ENCODE measurements around the gene FOS.
A peak's percentile ranks its signal among the peaks of the same experiment; 100 is the strongest.
"Not testable (repeated sequence)": the region's sequence is repeated elsewhere in the genome, so short reads cannot be mapped to it uniquely, and the experiment has no call there.

Gene FOS

GRCh38 chr14:75275598-75275997 lies 3.0 kb upstream of the FOS start:
- peaks cover 44% of the 10 kb centered on the region for H3K4me1 Mint-ChIP-seq
- H3K27me3 Mint-ChIP-seq: peaks cover 94% of the 10 kb centered on the region
- DNase-seq: no peak
- CTCF ChIA-PET: interaction anchor here (0.6 kb wide), 1 partner anchor 44 kb away, joined by 3 read pairs; no protein-coding TSS in a partner anchor
- H3K27ac Mint-ChIP-seq: no peak overlapping the region
- peaks cover 3% of the 10 kb centered on the region for H3K36me3 Mint-ChIP-seq
- no peaks in the 10 kb centered on the region for H3K9me3 Mint-ChIP-seq
- H3K4me3 Mint-ChIP-seq: no peak overlapping the region

- Mint-ChIP-seq H3K36me3 (peaks cover 7% of the 10 kb centered on the region), H3K27ac (no peak overlapping the region), H3K4me1 (peaks cover 46% of the 10 kb centered on the region), H3K9me3 (no peaks in the 10 kb centered on the region), H3K27me3 (peaks cover 98% of the 10 kb centered on the region), H3K4me3 (peak overlapping the region; percentile 77)
- CTCF ChIA-PET: interaction anchor here (0.7 kb wide), 1 partner anchor 110 kb away, joined by 3 read pairs; no protein-coding TSS in a partner anchor
- DNase-seq: peak; percentile 79
These were observed 1.4 kb upstream of the FOS start for GRCh38 chr14:75277008-75277814.

- Mint-ChIP-seq H3K9me3 (no peaks in the 10 kb centered on the region), H3K4me1 (peaks cover 46% of the 10 kb centered on the region), H3K27ac (peak overlapping the region; percentile 94), H3K36me3 (peaks cover 7% of the 10 kb centered on the region), H3K27me3 (peaks cover 98% of the 10 kb centered on the region), H3K4me3 (peak overlapping the region; percentile 77)
- CTCF ChIA-PET: interaction anchor here (0.7 kb wide), 1 partner anchor 111 kb away, joined by 3 read pairs; no protein-coding TSS in a partner anchor
- no peak for DNase-seq
These were observed 710 bp upstream of the FOS start for GRCh38 chr14:75277815-75278421.

DNA sequence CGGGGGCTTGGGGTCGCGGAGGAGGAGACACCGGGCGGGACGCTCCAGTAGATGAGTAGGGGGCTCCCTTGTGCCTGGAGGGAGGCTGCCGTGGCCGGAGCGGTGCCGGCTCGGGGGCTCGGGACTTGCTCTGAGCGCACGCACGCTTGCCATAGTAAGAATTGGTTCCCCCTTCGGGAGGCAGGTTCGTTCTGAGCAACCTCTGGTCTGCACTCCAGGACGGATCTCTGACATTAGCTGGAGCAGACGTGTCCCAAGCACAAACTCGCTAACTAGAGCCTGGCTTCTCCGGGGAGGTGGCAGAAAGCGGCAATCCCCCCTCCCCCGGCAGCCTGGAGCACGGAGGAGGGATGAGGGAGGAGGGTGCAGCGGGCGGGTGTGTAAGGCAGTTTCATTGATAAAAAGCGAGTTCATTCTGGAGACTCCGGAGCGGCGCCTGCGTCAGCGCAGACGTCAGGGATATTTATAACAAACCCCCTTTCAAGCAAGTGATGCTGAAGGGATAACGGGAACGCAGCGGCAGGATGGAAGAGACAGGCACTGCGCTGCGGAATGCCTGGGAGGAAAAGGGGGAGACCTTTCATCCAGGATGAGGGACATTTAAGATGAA lies 630 bp downstream of the FOS start:
- peak overlapping the region; percentile 77 for H3K4me3 Mint-ChIP-seq
- CTCF ChIA-PET: no interaction called here
- H3K27ac Mint-ChIP-seq: peak overlapping the region; percentile 94
- peaks cover 45% of the 10 kb centered on the region for H3K4me1 Mint-ChIP-seq
- H3K27me3 Mint-ChIP-seq: peaks cover 97% of the 10 kb centered on the region
- no peaks in the 10 kb centered on the region for H3K9me3 Mint-ChIP-seq
- DNase-seq: peak; percentile 69
- peaks cover 7% of the 10 kb centered on the region for H3K36me3 Mint-ChIP-seq

GRCh38 chr14:75279763-75280290 lies 1.2 kb downstream of the FOS start:
- CTCF ChIA-PET: interaction anchor here (1.4 kb wide), 1 partner anchor 16 kb away, joined by 4 read pairs; no protein-coding TSS in a partner anchor
- Mint-ChIP-seq H3K36me3 (peaks cover 7% of the 10 kb centered on the region), H3K4me1 (peaks cover 40% of the 10 kb centered on the region), H3K4me3 (peak overlapping the region; percentile 77), H3K9me3 (no peaks in the 10 kb centered on the region), H3K27ac (no peak overlapping the region), H3K27me3 (peaks cover 93% of the 10 kb centered on the region)
- DNase-seq: peak; percentile 44

DNA sequence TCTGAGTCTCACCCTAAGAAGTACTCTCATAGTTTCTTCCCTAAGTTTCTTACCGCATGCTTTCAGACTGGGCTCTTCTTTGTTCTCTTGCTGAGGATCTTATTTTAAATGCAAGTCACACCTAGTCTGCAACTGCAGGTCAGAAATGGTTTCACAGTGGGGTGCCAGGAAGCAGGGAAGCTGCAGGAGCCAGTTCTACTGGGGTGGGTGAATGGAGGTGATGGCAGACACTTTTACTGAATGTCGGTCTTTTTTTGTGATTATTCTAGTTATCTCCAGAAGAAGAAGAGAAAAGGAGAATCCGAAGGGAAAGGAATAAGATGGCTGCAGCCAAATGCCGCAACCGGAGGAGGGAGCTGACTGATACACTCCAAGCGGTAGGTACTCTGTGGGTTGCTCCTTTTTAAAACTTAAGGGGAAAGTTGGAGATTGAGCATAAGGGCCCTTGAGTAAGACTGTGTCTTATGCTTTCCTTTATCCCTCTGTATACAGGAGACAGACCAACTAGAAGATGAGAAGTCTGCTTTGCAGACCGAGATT lies 1.7 kb downstream of the FOS start:
- H3K36me3 Mint-ChIP-seq: peaks cover 7% of the 10 kb centered on the region
- H3K4me3 Mint-ChIP-seq: peak overlapping the region; percentile 77
- H3K27ac Mint-ChIP-seq: no peak overlapping the region
- peaks cover 93% of the 10 kb centered on the region for H3K27me3 Mint-ChIP-seq
- H3K9me3 Mint-ChIP-seq: no peaks in the 10 kb centered on the region
- DNase-seq: no peak
- H3K4me1 Mint-ChIP-seq: peaks cover 35% of the 10 kb centered on the region
- CTCF ChIA-PET: interaction anchor here (1.4 to 2.0 kb wide), 2 partner anchors 11 to 15 kb away, joined by 4 to 5 read pairs; no protein-coding TSS in a partner anchor

DNA sequence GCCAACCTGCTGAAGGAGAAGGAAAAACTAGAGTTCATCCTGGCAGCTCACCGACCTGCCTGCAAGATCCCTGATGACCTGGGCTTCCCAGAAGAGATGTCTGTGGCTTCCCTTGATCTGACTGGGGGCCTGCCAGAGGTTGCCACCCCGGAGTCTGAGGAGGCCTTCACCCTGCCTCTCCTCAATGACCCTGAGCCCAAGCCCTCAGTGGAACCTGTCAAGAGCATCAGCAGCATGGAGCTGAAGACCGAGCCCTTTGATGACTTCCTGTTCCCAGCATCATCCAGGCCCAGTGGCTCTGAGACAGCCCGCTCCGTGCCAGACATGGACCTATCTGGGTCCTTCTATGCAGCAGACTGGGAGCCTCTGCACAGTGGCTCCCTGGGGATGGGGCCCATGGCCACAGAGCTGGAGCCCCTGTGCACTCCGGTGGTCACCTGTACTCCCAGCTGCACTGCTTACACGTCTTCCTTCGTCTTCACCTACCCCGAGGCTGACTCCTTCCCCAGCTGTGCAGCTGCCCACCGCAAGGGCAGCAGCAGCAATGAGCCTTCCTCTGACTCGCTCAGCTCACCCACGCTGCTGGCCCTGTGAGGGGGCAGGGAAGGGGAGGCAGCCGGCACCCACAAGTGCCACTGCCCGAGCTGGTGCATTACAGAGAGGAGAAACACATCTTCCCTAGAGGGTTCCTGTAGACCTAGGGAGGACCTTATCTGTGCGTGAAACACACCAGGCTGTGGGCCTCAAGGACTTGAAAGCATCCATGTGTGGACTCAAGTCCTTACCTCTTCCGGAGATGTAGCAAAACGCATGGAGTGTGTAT lies 2.4 kb downstream of the FOS start:
- peaks cover 90% of the 10 kb centered on the region for H3K27me3 Mint-ChIP-seq

DNA sequence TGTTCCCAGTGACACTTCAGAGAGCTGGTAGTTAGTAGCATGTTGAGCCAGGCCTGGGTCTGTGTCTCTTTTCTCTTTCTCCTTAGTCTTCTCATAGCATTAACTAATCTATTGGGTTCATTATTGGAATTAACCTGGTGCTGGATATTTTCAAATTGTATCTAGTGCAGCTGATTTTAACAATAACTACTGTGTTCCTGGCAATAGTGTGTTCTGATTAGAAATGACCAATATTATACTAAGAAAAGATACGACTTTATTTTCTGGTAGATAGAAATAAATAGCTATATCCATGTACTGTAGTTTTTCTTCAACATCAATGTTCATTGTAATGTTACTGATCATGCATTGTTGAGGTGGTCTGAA lies 3.0 kb downstream of the FOS start:
- H3K4me3 Mint-ChIP-seq: no peak overlapping the region
- peaks cover 30% of the 10 kb centered on the region for H3K4me1 Mint-ChIP-seq
- no peaks in the 10 kb centered on the region for H3K9me3 Mint-ChIP-seq
- peaks cover 7% of the 10 kb centered on the region for H3K36me3 Mint-ChIP-seq
- DNase-seq: no peak
- CTCF ChIA-PET: interaction anchor here (0.7 to 2.0 kb wide), 3 partner anchors 9 to 14 kb away, joined by 3 to 5 read pairs (median 3); no protein-coding TSS in a partner anchor
- H3K27ac Mint-ChIP-seq: no peak overlapping the region
- peaks cover 90% of the 10 kb centered on the region for H3K27me3 Mint-ChIP-seq

More for the DNA sequence above, 2.4 kb downstream of the FOS start:
- peak; percentile 48 for DNase-seq
- CTCF ChIA-PET: interaction anchor here (0.9 to 2.0 kb wide), 3 partner anchors 10 to 14 kb away, joined by 3 to 5 read pairs (median 4); no protein-coding TSS in a partner anchor
- Mint-ChIP-seq H3K27ac (no peak overlapping the region), H3K4me3 (no peak overlapping the region), H3K4me1 (peaks cover 32% of the 10 kb centered on the region), H3K9me3 (no peaks in the 10 kb centered on the region), H3K36me3 (peaks cover 7% of the 10 kb centered on the region)

- no peak for DNase-seq
- no peaks in the 10 kb centered on the region for H3K9me3 Mint-ChIP-seq
- no peak overlapping the region for H3K4me3 Mint-ChIP-seq
- H3K4me1 Mint-ChIP-seq: peaks cover 28% of the 10 kb centered on the region
- no peak overlapping the region for H3K27ac Mint-ChIP-seq
- H3K36me3 Mint-ChIP-seq: peaks cover 7% of the 10 kb centered on the region
- CTCF ChIA-PET: interaction anchor here (0.7 to 2.0 kb wide), 3 partner anchors 9 to 16 kb away, joined by 3 to 5 read pairs (median 4); no protein-coding TSS in a partner anchor
- H3K27me3 Mint-ChIP-seq: peaks cover 88% of the 10 kb centered on the region
These were observed 3.5 kb downstream of the FOS start for GRCh38 chr14:75282170-75282554.

- peaks cover 84% of the 10 kb centered on the region for H3K27me3 Mint-ChIP-seq
- not testable (repeated sequence) for H3K36me3 Mint-ChIP-seq, H3K9me3 Mint-ChIP-seq, H3K27ac Mint-ChIP-seq, DNase-seq, H3K4me3 Mint-ChIP-seq
- peaks cover 26% of the 10 kb centered on the region for H3K4me1 Mint-ChIP-seq
- CTCF ChIA-PET: interaction anchor here (0.7 to 2.0 kb wide), 4 partner anchors 9 to 16 kb away, joined by 3 to 6 read pairs (median 4); no protein-coding TSS in a partner anchor
These were observed 4.0 kb downstream of the FOS start for GRCh38 chr14:75282555-75283161.

- CTCF ChIA-PET: interaction anchor here (1.0 to 2.0 kb wide), 4 partner anchors 9 to 152 kb away, joined by 3 to 6 read pairs (median 4); no protein-coding TSS in a partner anchor
- Mint-ChIP-seq H3K9me3 (no peaks in the 10 kb centered on the region), H3K36me3 (peaks cover 7% of the 10 kb centered on the region), H3K4me3 (no peak overlapping the region), H3K27ac (no peak overlapping the region), H3K4me1 (peaks cover 22% of the 10 kb centered on the region), H3K27me3 (peaks cover 83% of the 10 kb centered on the region)
- DNase-seq: no peak
These were observed 4.7 kb downstream of the FOS start for GRCh38 chr14:75283162-75283832.

DNA sequence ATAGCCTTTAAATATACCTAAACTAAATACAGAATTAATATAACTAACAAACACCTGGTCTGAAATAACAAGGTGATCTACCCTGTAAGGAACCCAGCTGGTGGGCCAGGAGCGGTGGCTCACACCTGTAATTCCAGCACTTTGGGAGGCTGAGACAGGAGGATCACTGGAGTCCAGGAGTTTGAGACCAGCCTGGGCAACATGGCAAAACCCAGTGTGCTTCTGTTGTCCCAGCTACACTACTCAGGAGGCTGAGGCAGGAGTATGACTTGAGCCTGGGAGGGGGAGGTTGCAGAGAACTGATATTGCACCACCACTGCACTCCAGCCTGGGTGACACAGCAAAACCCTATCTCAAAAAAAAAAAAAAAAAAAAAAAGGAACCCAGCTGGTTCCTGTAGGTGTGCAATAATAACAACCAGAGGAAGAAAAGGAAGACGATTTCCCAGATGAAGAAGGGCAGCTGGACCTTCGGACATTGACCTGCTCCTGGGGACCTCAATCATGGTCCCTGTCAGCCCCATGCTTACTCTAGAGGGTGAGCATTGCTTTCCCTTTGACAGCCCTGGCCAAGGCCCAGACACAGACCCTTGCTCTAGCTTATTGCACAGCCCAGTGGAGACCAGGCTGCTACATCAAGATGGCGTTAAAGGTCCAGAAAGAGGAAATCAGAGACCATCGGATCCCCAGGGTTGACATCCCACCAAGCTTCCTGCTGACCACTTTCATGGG lies 5.4 kb downstream of the FOS start:
- H3K27me3 Mint-ChIP-seq: peaks cover 81% of the 10 kb centered on the region
- DNase-seq: no peak
- CTCF ChIA-PET: interaction anchor here (1.0 to 2.0 kb wide), 3 partner anchors 8 to 153 kb away, joined by 3 to 6 read pairs (median 3); no protein-coding TSS in a partner anchor

More for the DNA sequence above, 5.4 kb downstream of the FOS start:
- H3K27ac Mint-ChIP-seq: no peak overlapping the region
- H3K4me3 Mint-ChIP-seq: no peak overlapping the region
- H3K4me1 Mint-ChIP-seq: peaks cover 18% of the 10 kb centered on the region
- H3K9me3 Mint-ChIP-seq: no peaks in the 10 kb centered on the region
- H3K36me3 Mint-ChIP-seq: peaks cover 7% of the 10 kb centered on the region
